K562 (cell line): ENCODE measurements around the gene SYNGR1. TPM values are rescaled to one million over a fixed set of nuclear protein-coding genes. Genes with fewer than 3 reads are reported as not detected.

Experiments used
- AFF1 ChIP-seq, 2 experiments: fragments of 450-650 bp; IDR thresholded peaks; 2 replicates each; pipeline ENCODE4 v1.6.1; 2018; ENCODE audit warnings: mild to moderate bottlenecking in 2 of 2, low read depth in 1 of 2; ENCODE audit not compliant: partially characterized antibody in 2 of 2
- CBFA2T3 ChIP-seq: fragments of 450-650 bp; IDR thresholded peaks from 2 replicates; pipeline ENCODE4 v1.6.1; 2017
- FOSL1 ChIP-seq: fragments of 200-800 bp; sonication (Bioruptor generic); conservative IDR thresholded peaks from 2 replicates; pipeline ENCODE4 v1.6.1; 2016; ENCODE audit warnings: missing genetic modification characterization, missing compliant biosample characterization
- FOXA1 ChIP-seq: fragments of 450-650 bp; IDR thresholded peaks from 2 replicates; pipeline ENCODE4 v1.6.1; 2016; ENCODE audit warnings: mild to moderate bottlenecking, borderline replicate concordance
- GABPB2 ChIP-seq: fragments of 250-450 bp; sonication (Bioruptor Pico); conservative IDR thresholded peaks from 2 replicates; pipeline ENCODE4 v1.5.1; 2021; ENCODE audit warnings: mild to moderate bottlenecking
- GTF2B ChIP-seq: IDR thresholded peaks from 2 replicates; pipeline ENCODE4 v1.6.1; 2011; ENCODE audit not compliant: insufficient read length; ENCODE audit errors: extremely low read depth
- HOXB6 ChIP-seq: fragments of 250-450 bp; sonication (Bioruptor Pico); IDR thresholded peaks from 2 replicates; pipeline ENCODE4 v1.5.1; 2022; ENCODE audit warnings: mild to moderate bottlenecking, borderline replicate concordance
- NELFE ChIP-seq: IDR thresholded peaks from 2 replicates; pipeline ENCODE4 v1.6.1; 2011; ENCODE audit warnings: mild to moderate bottlenecking; ENCODE audit not compliant: insufficient read depth, insufficient read length
- SMARCA4 ChIP-seq: fragments of 450-650 bp; IDR thresholded peaks from 2 replicates; pipeline ENCODE4 v1.6.1; 2016
- SPI1 ChIP-seq: IDR thresholded peaks from 2 replicates; pipeline ENCODE4 v1.6.1; 2011; ENCODE audit warnings: low read depth, low read length, control low read depth, borderline replicate concordance
- SRSF1 ChIP-seq: fragments of 200-400 bp; formaldehyde crosslinking; IDR thresholded peaks from 2 replicates; pipeline ENCODE4 v1.6.1; 2017; ENCODE audit warnings: mild to moderate bottlenecking, low read depth, low read length, moderate library complexity
- ZC3H4 ChIP-seq: sonication (generic); formaldehyde crosslinking; IDR thresholded peaks from 2 replicates; pipeline ENCODE4 v1.9.0; 2021; ENCODE audit warnings: missing genetic modification reagents, borderline replicate concordance
- ZNF134 ChIP-seq: fragments of 250-450 bp; sonication (Bioruptor Pico); conservative IDR thresholded peaks from 2 replicates; pipeline ENCODE4 v1.4.0; 2020
- ZNF384 ChIP-seq: IDR thresholded peaks from 2 replicates; pipeline ENCODE4 v1.6.1; 2012; ENCODE audit warnings: low read depth, low read length, improper control_type of control experiment
- ZNF696 ChIP-seq: fragments of 250-450 bp; sonication (Bioruptor Pico); conservative IDR thresholded peaks from 2 replicates; pipeline ENCODE4 v1.4.0; 2020; ENCODE audit warnings: mild to moderate bottlenecking, moderate library complexity
- polyA plus RNA-seq, 8 experiments: library from polyadenylated mRNA; depleted of rRNA in 4 of 8; stranded (reverse) in 5 of 8; unstranded in 3 of 8; fragments of >200 nt; fragmentation: Nextera tagmentation in 2 of 8; fragmentation: Illumina TruSeq in 1 of 8; extraction: Ambion mirVana in 2 of 8; extraction: Trizol in 1 of 8; gene quantifications; 2 replicates each; pipeline versions ENCODE4 v1.2.1 to v1.2.3, GENCODE V29; 2011 to 2014; ENCODE audit warnings: inconsistent platforms in 1 of 8, missing spikeins in 1 of 8
- total RNA-seq, 7 experiments: library from RNA; depleted of rRNA in 6 of 7; stranded (reverse); fragments of >200 nt in 6 of 7; fragmentation: Illumina TruSeq in 2 of 7; extraction: Trizol in 2 of 7; gene quantifications; 2 replicates each; pipeline versions ENCODE4 v1.2.1 to v1.2.3, GENCODE V29; 2011 to 2021; ENCODE audit warnings: low replicate concordance in 1 of 7
- TF ChIP-seq, protein P1 (sequence below): fragments of 450-650 bp; IDR thresholded peaks from 2 replicates; pipeline ENCODE4 v1.6.1; 2017; ENCODE audit warnings: antibody characterized with exemption, mild to moderate bottlenecking
- TF ChIP-seq, protein P2 (sequence below): fragments of 250-450 bp; sonication (Bioruptor Pico); IDR thresholded peaks from 2 replicates; pipeline ENCODE4 v1.5.0; 2021
- TF ChIP-seq, protein P3 (sequence below): sonication (generic); formaldehyde crosslinking; IDR thresholded peaks from 2 replicates; pipeline ENCODE4 v1.8.1; 2023; ENCODE audit warnings: mild to moderate bottlenecking, missing genetic modification reagents

The SYNGR1 gene
- total and polyA plus RNA-seq, 9 of the 15 experiments (the other 6 are each of a cell fraction or from before 2014, with no cell fraction given): 1.8 to 15.9 (median 5.5) TPM

DNA sequence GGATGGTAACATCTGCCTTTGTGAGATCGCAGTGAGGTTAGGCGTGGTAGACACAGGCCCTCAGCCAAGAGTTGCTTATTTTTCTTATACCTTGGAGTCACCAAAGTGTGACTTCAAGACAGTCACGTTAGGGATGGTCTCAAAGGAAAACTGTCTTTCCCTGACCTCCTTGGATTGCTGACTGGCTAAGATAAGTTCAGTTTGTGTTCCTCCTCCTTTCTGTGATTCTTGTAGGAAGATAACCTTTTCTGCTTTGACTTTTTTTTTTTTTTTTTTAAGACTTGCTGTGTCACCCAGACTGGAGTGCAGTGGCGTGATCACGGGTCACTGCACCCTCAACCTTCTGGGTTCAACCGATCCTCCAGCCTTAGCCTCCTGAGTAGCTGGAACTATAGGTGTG, 72.9 kb downstream of the SYNGR1 start (continued):
- TF ChIP-seq, protein P1, sequence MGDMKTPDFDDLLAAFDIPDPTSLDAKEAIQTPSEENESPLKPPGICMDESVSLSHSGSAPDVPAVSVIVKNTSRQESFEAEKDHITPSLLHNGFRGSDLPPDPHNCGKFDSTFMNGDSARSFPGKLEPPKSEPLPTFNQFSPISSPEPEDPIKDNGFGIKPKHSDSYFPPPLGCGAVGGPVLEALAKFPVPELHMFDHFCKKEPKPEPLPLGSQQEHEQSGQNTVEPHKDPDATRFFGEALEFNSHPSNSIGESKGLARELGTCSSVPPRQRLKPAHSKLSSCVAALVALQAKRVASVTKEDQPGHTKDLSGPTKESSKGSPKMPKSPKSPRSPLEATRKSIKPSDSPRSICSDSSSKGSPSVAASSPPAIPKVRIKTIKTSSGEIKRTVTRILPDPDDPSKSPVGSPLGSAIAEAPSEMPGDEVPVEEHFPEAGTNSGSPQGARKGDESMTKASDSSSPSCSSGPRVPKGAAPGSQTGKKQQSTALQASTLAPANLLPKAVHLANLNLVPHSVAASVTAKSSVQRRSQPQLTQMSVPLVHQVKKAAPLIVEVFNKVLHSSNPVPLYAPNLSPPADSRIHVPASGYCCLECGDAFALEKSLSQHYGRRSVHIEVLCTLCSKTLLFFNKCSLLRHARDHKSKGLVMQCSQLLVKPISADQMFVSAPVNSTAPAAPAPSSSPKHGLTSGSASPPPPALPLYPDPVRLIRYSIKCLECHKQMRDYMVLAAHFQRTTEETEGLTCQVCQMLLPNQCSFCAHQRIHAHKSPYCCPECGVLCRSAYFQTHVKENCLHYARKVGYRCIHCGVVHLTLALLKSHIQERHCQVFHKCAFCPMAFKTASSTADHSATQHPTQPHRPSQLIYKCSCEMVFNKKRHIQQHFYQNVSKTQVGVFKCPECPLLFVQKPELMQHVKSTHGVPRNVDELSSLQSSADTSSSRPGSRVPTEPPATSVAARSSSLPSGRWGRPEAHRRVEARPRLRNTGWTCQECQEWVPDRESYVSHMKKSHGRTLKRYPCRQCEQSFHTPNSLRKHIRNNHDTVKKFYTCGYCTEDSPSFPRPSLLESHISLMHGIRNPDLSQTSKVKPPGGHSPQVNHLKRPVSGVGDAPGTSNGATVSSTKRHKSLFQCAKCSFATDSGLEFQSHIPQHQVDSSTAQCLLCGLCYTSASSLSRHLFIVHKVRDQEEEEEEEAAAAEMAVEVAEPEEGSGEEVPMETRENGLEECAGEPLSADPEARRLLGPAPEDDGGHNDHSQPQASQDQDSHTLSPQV: no peak
- TF ChIP-seq HOXB6 (CRISPR knock-in tag) (no peak), SMARCA4 (peak; percentile 88), FOSL1 (tag) (peak; percentile 41), GTF2B (no peak), CBFA2T3 (peak; percentile 93), ZNF134 (no peak), NELFE (no peak), AFF1 (IDR thresholded peaks at IDR 0.05; ENCODE audit: low read depth in 1 of 2, partially characterized antibody in 2 of 2) (no peak), SRSF1 (no peak), ZNF696 (CRISPR knock-in tag) (no peak), SPI1 (no peak), ZC3H4 (CRISPR knock-in tag) (no peak), GABPB2 (CRISPR knock-in tag) (no peak), ZNF384 (peak; percentile 95), FOXA1 (no peak)
- TF ChIP-seq, protein P2, sequence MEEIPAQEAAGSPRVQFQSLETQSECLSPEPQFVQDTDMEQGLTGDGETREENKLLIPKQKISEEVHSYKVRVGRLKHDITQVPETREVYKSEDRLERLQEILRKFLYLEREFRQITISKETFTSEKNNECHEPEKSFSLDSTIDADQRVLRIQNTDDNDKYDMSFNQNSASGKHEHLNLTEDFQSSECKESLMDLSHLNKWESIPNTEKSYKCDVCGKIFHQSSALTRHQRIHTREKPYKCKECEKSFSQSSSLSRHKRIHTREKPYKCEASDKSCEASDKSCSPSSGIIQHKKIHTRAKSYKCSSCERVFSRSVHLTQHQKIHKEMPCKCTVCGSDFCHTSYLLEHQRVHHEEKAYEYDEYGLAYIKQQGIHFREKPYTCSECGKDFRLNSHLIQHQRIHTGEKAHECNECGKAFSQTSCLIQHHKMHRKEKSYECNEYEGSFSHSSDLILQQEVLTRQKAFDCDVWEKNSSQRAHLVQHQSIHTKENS (CRISPR knock-in tag): no peak
- TF ChIP-seq, protein P3, sequence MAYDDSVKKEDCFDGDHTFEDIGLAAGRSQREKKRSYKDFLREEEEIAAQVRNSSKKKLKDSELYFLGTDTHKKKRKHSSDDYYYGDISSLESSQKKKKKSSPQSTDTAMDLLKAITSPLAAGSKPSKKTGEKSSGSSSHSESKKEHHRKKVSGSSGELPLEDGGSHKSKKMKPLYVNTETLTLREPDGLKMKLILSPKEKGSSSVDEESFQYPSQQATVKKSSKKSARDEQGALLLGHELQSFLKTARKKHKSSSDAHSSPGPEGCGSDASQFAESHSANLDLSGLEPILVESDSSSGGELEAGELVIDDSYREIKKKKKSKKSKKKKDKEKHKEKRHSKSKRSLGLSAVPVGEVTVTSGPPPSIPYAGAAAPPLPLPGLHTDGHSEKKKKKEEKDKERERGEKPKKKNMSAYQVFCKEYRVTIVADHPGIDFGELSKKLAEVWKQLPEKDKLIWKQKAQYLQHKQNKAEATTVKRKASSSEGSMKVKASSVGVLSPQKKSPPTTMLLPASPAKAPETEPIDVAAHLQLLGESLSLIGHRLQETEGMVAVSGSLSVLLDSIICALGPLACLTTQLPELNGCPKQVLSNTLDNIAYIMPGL (CRISPR knock-in tag): no peak
